Spinal cord (tissue), 4 donors: ENCODE data around the gene DENND2A. TPM values are rescaled to one million over a fixed set of nuclear protein-coding genes. Genes with fewer than 3 reads are reported as not detected.

Experiments used
- polyA plus RNA-seq, 2 donors: library from polyadenylated mRNA; unstranded; fragments of 120-200 nt; gene quantifications; one replicate each; pipeline ENCODE4 v1.2.1, GENCODE V29; 2013; ENCODE audit not compliant: insufficient read length in 2 of 2
- small RNA-seq: library from RNA; depleted of rRNA; stranded (forward); fragments of <200 nt; gene quantifications from one replicate; pipeline ENCODE3, GENCODE V24; 2014; ENCODE audit warnings: low replicate concordance
- total RNA-seq, 2 donors: library from RNA; depleted of rRNA in 1 of 2; stranded (reverse); fragments of 120-200 nt in 1 of 2; fragments of >200 nt in 1 of 2; gene quantifications; one replicate each; pipeline versions ENCODE4 v1.2.3 to v1.2.4, GENCODE V29; 2013 to 2014

DENND2A gene
- total and polyA plus RNA-seq, 4 donors: 23.7 to 51.9 (median 39.0) TPM

Small RNAs within 50 kb of the gene (small RNA-seq; reads per million reads assigned to genes)
- gene RF00019 (not detected), gene RN7SL771P (not detected)

Other genes starting within 250 kb of the DENND2A start
- gene SLC37A3, start 242.3 kb downstream of the DENND2A start, total RNA-seq: 10 to 100 TPM; 48.8 to 75.9 TPM
- gene SLC37A3, start 242.3 kb downstream of the DENND2A start, polyA plus RNA-seq: 10 to 100 TPM; 43.7 to 53.6 TPM
- under 1 TPM; 0.44 to 0.99 TPM for gene RAB19, start 236.8 kb downstream of the DENND2A start, total RNA-seq
- under 1 TPM in 1 of 2 donors, not detected in 1; 0.17 TPM for gene RAB19, start 236.8 kb downstream of the DENND2A start, polyA plus RNA-seq
- 100 to 1,000 TPM in 1 of 2 donors, 10 to 100 TPM in 1; 84.2 to 102 TPM for gene MKRN1, start 161.3 kb downstream of the DENND2A start, total RNA-seq
- gene MKRN1, start 161.3 kb downstream of the DENND2A start, polyA plus RNA-seq: 100 to 1,000 TPM; 142 to 151 TPM
- 10 to 100 TPM; 23.5 to 28.7 TPM for gene ADCK2, start 32.1 kb upstream of the DENND2A start, total RNA-seq
- gene ADCK2, start 32.1 kb upstream of the DENND2A start, polyA plus RNA-seq: 10 to 100 TPM; 38.8 to 40.6 TPM
- 100 to 1,000 TPM; 113 to 285 TPM for gene NDUFB2, start 55.9 kb upstream of the DENND2A start, total RNA-seq
- 100 to 1,000 TPM; 299 to 313 TPM for gene NDUFB2, start 55.9 kb upstream of the DENND2A start, polyA plus RNA-seq